Activated gamma-delta T cell treated with Interleukin-2 at 50 U/mL for 16 hours (primary cell): Measurements from ENCODE around the gene GBGT1.
A peak's percentile ranks its signal among the peaks of the same experiment; 100 is the strongest.

ENCODE experiments used
- DNase-seq: peaks from one replicate; pipeline ENCODE4 v3.0.0-alpha.2; 2020

Gene GBGT1

DNA sequence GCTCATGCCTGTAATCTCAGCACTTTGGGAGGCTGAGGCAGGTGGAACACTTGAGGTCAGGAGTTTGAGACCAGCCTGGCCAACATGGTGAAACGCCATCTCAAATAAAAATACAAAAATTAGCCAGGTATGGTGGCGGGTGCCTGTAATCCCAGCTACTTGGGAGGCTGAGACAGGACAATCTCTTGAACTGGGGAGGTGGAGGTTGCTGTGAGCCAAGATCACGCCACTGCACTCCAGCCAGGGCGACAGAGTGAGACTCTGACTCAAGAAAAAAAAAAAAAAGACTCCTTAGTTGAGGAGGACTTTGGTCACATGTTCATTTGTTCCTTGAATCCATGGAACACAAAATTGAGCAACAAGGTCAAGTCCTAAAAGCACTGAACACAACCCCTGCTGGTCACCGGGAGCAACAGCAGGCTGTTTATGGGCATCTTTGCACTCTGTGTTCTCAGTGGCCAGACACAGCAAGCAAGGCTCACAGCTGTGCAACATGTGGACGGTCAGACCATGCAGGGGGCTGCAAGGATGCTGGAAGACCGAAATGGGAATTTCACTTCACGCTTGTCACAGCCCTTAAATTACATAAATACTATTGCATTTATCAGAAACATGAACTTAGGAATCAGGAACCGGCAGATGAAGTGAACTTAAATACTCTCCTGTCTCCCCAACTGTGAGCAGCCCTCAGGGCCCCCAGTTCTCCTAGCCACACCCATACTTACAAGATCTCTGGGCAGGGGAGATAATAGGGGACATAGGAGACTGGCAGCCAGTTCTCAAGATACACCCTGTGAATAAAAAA lies 2.8 kb downstream of the GBGT1 start:
- peak; percentile 41 for DNase-seq

DNA sequence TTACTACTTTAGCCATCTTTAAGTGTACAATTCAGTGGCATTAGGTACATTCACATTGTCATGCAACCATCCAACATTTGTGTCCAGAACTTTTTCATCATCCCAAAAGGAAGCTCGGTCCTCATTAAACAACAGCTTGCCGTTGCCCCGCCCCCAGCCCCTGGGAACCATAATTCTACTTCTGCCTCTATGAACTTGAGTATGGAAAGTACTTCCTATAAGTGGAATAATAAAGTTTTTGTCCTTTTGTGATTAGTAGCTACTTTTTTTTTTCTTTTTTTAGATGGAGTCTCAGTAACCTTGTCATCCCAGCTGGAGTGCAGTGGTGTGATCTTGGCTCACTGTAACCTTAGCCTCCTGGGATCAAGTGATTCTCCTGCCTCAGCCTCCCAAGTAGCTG lies 5.0 kb downstream of the GBGT1 start:
- no peak for DNase-seq

DNA sequence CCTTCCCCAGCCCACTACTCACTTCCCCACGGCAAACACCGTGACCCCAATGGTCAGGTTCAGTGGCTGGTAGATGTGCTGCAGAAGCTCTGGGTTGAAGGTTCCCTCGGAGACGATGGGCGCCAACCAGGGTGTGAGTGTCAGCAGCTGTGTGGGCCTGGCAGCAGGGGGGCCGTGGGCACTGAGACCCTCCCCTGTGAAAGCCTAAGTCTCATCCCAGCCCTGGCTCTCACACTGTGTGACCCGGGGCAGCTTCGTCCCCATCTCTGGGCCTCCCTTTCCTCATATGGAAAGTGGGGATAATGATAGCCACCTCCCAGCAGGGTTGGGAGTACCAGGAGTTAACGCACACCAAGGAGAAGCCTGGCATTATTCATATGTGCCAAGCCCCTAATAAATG lies 8.6 kb downstream of the GBGT1 start:
- DNase-seq: no peak

DNA sequence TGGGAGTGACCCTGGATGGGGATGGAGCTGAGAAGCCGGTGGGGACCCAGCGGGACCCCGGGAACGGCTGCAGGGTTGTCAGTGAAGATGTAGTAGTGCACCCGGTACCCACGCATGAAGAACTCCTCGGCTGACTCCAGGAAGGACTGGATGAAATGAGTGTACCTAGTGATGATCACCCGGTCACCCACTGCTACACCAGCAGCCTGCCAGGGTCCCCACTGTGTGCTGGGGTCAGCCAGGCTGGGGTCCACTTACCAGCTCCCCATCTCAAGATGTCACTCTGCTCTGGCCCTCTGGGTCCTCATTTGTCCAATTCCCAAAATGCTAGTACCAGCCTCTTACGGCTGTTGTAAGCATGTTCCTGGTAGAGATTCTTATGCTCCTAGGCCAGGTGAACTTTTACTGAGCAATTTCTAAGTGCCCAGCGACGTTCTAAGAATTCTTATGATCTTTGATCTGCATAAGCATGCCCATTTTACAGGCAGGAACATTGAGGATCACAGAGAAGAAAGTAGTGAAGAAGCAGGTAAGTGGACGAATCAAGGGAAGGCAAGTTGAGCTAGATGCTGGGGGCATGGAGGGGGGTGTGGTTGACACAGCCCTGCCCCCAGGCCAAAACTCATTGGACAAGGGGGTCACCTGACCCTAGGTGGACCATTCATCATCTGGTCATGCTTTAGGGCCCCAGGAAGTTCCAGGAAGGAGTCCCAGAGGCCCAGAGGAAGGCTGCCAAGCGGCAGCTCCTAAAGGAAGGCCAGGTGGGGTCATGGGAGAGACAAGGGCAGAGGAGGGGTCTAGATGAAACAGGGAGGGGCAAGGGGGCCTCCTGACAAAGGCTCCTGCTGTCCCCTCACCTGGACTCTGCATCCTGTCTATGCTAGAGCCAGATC lies 9.4 kb downstream of the GBGT1 start:
- no peak for DNase-seq

GRCh38 chr9:133153227-133154096 lies 10.3 kb downstream of the GBGT1 start:
- DNase-seq: no peak

DNA sequence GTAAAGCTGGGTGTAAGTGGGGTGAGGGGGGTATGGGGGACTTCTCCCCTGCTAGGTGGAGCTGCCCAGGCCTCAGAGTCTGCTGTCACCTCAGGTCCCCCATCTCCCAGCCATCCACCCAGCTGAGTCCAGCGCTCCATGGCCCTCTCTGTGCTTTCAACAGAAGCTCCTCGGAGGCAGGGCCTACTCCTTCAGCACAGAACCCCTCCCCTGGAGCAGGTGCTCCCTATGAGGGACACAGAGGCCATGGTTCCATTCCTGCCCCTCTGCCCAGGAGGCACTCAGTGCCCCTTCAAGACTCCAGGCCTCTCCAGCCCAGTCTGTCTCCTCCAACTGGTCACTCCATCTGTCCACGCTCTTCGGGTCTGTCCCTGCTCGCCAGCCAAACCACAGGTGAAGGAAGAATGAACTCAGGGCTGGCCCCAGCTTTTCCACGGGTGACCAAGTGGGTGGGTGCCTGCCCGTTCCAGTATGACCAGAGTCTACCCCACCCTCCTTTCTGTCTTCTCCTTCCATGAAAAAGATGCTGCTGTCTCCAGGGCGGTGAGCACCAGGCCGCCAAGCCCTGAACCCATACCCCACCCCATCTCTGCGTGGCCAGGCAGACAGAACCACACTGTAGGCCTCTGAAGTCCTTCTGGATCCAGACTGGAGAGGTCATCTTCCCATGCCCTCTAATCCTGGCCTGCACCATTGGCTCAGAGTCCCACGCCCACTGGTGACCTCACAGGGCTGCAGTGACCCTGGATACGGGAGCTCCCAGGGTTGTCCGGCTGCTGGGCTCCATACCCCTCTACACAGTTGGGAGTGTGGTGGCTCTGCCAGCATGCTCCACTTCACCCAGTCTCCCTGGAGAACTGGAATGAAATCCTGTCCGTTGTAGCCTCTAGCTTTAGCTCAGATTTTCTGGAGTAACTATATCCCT lies 11.9 kb downstream of the GBGT1 start:
- no peak for DNase-seq

GRCh38 chr9:133151041-133151440 lies 12.7 kb downstream of the GBGT1 start:
- no peak for DNase-seq

GRCh38 chr9:133149130-133150015 lies 14.3 kb downstream of the GBGT1 start:
- DNase-seq: peak; percentile 82

DNA sequence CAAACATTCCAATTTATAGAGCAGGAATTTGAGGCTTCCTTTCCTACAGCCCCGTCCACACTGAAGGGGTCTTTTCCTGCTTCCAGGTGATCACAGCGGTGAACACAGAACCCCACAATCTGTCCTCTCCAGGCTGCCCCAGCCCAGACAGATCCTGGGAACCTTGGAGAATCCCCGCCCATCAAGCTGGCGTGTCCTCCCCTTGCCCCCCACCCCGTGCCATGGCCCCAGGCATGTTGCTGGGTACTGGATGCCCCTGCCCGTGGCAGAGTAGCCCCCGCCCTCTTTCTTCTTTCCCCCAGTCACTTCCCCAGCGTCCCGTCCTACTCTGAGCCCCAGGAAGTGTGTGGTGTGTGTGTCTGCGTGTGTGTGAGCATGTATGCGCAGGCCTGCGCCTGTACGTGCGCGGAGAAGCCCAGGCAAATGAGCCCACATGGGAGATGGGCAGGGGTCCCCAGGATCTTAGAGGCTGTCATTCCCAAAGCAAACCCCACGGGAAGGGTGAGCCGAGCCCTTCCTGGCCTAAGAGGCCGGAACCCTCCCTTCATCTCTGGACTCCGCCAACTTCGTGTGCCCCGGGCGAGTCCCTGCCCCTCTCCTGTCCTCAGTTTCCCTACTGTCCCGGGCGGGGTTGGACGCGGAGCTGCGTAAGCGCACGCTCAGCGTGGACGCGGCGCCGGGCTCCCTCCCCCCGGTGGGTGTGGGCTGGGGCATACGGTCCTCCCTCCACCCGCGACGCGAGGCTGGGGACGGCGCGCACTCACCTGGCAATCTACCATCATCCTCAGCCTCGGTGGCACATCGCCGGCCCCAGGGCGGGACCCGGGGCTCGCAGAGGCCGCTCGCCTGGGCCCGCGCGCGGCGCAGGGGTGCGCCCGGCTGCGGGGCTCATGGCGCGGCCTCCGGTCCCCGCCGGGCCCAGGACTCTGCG lies 15.2 kb downstream of the GBGT1 start:
- DNase-seq: peak; percentile 46

DNA sequence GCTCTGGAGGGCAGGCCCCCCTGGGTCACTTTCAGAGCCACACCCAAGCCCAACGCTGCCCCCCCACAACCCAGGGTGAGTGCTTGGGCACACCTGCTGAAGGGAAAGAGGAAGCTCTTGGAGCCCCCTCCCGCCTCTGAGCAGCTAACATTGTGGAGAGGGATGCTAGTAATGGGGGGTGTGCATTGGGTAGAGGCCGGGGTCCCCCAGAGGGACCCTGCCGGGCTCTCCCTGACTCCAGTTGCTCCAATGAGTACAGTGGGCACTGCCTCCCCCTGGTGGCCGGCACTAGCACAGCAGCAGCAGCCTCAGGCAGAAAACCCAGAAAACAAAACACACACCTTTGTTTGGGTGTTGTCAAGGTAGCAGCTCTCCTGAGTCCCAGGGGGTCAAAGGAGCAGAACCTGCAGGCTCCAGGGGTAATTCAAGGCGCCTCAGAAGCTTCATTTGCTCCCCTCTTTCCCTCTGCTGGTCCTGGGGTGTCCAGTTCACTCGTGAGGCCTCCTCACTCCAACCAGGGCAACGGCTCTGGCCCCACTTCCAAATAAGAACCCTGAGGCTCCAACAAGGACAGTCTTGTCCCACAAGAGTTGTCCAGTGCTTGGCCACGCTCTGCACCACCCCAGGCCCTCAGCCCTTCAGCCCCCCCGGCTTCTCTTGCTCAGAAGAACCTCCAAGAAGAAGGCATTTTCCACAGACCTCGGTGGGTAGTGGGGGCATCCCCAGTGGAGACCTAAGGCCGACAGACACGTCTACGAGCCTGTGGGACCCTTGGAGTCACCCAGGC lies 16.1 kb downstream of the GBGT1 start:
- peak; percentile 83 for DNase-seq

- no peak for DNase-seq
These were observed 16.8 kb downstream of the GBGT1 start for GRCh38 chr9:133146746-133147411.

- no peak for DNase-seq
These were observed 18.5 kb downstream of the GBGT1 start for GRCh38 chr9:133144904-133145851.

DNA sequence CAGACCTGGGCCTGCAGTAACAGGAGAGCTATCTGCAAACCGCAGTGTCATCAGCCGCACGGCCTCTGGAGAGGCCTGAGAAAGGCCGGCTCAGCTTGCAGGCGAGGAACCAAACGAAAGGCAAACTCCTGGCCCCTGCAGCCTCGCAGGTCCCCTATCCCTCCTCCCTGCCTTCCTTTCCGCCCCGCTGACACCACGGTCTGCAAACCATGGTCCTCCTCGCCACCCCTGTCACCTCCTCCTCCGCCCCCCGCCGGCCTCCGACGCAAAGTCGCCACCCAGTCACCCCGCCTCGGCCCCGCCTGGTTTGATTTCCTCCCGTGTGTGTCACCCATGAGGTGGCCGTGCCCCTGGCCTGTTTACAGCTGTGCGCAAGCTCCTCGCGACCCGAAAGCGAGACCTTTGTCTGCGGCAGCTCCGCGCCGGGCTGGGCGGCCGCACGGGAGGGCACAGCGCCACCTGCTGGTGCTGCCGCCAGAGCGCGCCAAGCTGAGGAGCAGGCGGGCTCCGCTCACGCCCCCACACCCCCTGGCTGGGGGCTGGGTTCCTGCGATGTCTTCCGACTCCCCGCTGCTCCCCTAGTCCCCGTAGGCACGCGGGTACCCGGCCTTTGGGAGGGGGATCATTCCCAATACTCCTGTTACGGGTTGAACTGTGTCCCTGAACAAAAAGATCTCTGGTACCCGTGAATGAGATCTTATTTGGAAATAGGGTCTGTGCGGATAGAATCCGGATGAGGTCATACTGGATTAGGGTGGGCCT lies 19.4 kb downstream of the GBGT1 start:
- peak; percentile 96 for DNase-seq

DNA sequence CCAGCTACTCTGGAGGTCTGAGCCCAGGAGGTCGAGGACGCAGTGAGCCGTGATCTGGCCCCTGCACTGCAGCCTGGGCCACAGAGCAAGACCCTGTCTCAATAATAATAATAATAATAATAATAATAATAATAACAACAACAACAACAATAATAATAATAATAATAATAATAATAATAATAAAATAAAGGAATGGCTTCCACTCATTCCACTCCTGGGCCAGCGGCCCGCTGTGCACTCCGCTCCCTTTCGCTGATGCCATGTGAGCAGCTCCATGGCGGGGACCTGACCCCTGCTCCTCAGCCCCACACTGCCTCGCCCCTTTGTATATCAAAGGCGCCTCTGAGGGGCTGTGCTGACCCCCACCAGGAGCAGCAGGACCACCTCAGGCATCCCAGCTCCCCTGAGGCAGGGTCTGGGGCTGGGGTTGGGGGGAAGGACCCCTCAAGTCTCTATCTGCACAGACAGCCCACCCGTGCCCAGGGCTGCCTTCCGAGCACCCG lies 20.0 kb downstream of the GBGT1 start:
- DNase-seq: no peak

DNA sequence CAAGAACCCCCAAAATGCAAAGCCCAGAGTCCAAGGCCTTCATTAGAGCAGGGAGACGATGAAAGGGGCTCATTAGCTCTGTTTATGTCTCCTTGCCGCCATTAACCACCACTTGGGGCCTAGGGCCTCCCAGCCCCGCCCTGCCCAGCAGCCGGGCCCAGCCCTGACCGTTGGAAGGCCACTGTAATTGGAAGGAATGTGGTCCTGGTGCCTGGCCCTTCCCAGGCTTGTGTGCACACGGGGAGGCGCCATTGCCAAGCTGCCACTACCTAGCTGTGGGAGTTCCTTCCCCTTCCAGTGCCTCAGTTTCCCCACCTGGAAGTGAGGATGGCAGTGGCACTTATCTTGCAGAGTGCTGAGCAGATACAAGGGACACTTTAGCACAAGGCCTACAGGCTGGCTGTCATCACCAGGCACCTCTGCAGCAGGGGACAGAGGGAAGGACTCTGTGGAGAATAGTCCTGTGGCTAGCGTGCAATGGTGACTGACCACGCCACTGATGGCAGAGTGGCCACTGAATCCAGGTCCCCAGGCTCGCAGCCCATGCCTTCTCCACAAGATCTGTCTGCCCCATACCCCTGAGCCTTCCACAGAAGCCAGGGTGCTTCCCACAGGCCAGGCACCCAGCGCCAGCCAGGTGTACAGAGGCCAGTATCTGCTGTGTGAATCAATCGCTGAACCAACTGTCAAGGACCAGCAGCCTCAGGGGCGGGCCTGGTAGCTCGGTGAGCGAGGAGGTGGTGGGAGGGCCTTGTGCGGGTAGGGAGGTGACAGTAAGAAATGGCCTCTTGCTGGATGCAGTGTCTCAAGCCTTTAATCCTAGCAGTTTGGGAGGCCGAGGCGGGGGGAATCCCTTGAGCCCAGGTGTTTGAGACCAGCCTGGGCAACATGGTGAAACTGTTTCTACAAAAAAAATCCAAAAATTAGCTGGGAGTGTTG lies 20.8 kb downstream of the GBGT1 start:
- DNase-seq: peak; percentile 47
